GM15510 (cell line): Measurements from ENCODE around the gene PPFIA4.

ENCODE experiments used
- POLR2A ChIP-seq: IDR thresholded peaks from 3 replicates; pipeline ENCODE4 v1.6.1; 2011; ENCODE audit warnings: borderline replicate concordance; ENCODE audit not compliant: insufficient read length; ENCODE audit errors: extremely low read depth

Gene PPFIA4

GRCh38 chr1:203127666-203128430 lies 101.6 kb downstream of the PPFIA4 start, which contains the start of gene ADORA1:
ADORA1 (plus strand) TSS chr1:203127726; CDS start chr1:203128842, 1,116 bp downstream.
- no peak for TF ChIP-seq POLR2A

GRCh38 chr1:203128431-203128715 lies 102.1 kb downstream of the PPFIA4 start:
- no peak for TF ChIP-seq POLR2A
